ENCODE data around the gene SLC46A1. TPM values are rescaled to one million over a fixed set of nuclear protein-coding genes. Genes with fewer than 3 reads are reported as not detected.

The SLC46A1 gene
- total and polyA plus RNA-seq, 10 of the 15 experiments (the other 5 are each of a cell fraction or from before 2014, with no cell fraction given), result 1.7 to 6.9 (median 4.0) TPM

DNA sequence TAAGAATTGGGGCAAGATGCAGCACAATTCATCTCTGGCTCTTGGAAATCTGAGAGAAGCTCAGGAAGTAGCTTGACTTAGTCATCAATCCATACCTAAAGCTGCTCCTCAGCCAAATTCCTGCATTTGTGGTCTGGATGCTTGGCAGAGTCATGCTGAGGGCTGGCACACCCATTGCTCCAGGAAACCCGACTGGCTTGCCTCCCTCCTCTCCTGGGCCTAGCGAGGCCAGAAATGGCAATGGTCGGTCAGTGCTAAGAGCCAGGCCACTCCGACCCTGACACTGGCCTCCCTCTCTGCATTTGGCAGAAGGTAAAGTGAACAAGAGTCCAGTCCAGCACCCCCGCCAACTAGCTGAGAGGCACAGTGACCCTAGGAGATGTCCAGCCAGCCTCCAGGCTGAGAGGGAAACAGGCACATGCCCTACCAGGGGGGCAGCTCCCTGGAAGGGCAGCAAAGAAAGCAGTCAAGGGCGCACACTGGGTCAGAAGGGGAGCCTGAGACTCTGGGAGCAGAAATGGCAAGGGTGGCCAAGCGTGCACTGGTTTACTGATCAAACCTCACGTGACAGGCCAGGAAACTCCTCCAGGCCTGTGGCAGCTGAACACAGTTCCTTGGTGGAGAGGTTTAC lies 58.6 kb downstream of the SLC46A1 start:
- H2AFZ ChIP-seq (ENCODE audit: control insufficient read depth, low read depth, low read length), result no peak overlapping the region
- intact Hi-C loops (cut with micrococcal nuclease; ENCODE audit: unreplicated experiment) (no loop called here), in situ Hi-C loops (cut with MboI) (no loop called here)
- no peak overlapping the region for H3K9ac ChIP-seq (ENCODE audit: control insufficient read depth, insufficient read depth, low read length)
- CTCF ChIA-PET, result interaction anchor here (0.7 to 1.2 kb wide), 2 partner anchors 12 to 198 kb away, joined by 3 to 7 read pairs; partner anchors contain the start of genes IFT20 and TNFAIP1
- no peaks in the 10 kb centered on the region for H3K79me2 ChIP-seq (ENCODE audit: control insufficient read depth, insufficient read depth, low read length)
- FAIRE-seq (no peak), ATAC-seq (no peak), DNase-seq (ENCODE audit: low read depth, low spot score) (no peak)
- BruUV-seq (replicated peaks), result TSS peak; percentile 42
- no peaks in the 10 kb centered on the region for H4K20me1 ChIP-seq (ENCODE audit: control insufficient read depth, insufficient read depth)
- no peaks in the 10 kb centered on the region for H3K27me3 ChIP-seq (replicated peaks in 1 of 2; ENCODE audit: control insufficient read depth in 2 of 2, insufficient read depth in 2 of 2, low read length in 1 of 2)
- POLR2A ChIA-PET, result no interaction called here
- H3K4me2 ChIP-seq (ENCODE audit: control insufficient read depth, insufficient read depth), result no peak overlapping the region
- SMC1A ChIA-PET (ENCODE audit: uncharacterized antibody, unreplicated experiment), result interaction anchor here (1.4 kb wide), 1 partner anchor 12 kb away, joined by 3 read pairs; the partner anchor contains the start of genes IFT20 and TNFAIP1
- TF ChIP-seq CBX3 (IDR thresholded peaks at IDR 0.05; ENCODE audit: borderline replicate concordance, low read depth), result no peak
- TF ChIP-seq ZNF384 (IDR thresholded peaks at IDR 0.05; ENCODE audit: borderline replicate concordance, low read depth, low read length), result no peak
- TF ChIP-seq, protein P1, sequence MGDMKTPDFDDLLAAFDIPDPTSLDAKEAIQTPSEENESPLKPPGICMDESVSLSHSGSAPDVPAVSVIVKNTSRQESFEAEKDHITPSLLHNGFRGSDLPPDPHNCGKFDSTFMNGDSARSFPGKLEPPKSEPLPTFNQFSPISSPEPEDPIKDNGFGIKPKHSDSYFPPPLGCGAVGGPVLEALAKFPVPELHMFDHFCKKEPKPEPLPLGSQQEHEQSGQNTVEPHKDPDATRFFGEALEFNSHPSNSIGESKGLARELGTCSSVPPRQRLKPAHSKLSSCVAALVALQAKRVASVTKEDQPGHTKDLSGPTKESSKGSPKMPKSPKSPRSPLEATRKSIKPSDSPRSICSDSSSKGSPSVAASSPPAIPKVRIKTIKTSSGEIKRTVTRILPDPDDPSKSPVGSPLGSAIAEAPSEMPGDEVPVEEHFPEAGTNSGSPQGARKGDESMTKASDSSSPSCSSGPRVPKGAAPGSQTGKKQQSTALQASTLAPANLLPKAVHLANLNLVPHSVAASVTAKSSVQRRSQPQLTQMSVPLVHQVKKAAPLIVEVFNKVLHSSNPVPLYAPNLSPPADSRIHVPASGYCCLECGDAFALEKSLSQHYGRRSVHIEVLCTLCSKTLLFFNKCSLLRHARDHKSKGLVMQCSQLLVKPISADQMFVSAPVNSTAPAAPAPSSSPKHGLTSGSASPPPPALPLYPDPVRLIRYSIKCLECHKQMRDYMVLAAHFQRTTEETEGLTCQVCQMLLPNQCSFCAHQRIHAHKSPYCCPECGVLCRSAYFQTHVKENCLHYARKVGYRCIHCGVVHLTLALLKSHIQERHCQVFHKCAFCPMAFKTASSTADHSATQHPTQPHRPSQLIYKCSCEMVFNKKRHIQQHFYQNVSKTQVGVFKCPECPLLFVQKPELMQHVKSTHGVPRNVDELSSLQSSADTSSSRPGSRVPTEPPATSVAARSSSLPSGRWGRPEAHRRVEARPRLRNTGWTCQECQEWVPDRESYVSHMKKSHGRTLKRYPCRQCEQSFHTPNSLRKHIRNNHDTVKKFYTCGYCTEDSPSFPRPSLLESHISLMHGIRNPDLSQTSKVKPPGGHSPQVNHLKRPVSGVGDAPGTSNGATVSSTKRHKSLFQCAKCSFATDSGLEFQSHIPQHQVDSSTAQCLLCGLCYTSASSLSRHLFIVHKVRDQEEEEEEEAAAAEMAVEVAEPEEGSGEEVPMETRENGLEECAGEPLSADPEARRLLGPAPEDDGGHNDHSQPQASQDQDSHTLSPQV (IDR thresholded peaks at IDR 0.05), result no peak
- TF ChIP-seq POLR2A (IDR thresholded peaks at IDR 0.05; ENCODE audit: low read depth, low read length), result peak; percentile 57
- no peak for TF ChIP-seq ZNF622 (IDR thresholded peaks at IDR 0.05)
- no peak for TF ChIP-seq RBBP5 (conservative IDR thresholded peaks at IDR 0.05)
- H3K9me3 ChIP-seq (replicated peaks; ENCODE audit: control insufficient read depth, insufficient read depth, low read length), result no peaks in the 10 kb centered on the region
- no peaks in the 10 kb centered on the region for H3K4me1 ChIP-seq (ENCODE audit: control insufficient read depth, insufficient read depth, low read length)
- no peak overlapping the region for H3K4me3 ChIP-seq
- WGBS (ENCODE audit: insufficient coverage, insufficient replicate concordance, low lambda C conversion rate, missing lambda C conversion rate), result 90% methylated on average over 8 of the region's 8 CpGs
- RAD21 ChIA-PET (ENCODE audit: unreplicated experiment), result no interaction called here
- no peak overlapping the region for H3K27ac ChIP-seq (ENCODE audit: control insufficient read depth, insufficient read depth)
- peaks cover 18 to 26% of the 10 kb centered on the region in 2 experiments for H3K36me3 ChIP-seq (ENCODE audit: control insufficient read depth in 2 of 2, insufficient read depth in 2 of 2, low read length in 1 of 2)
